H9 (cell line): Measurements from ENCODE around the gene CDX2. TPM values are rescaled to one million over a fixed set of nuclear protein-coding genes. Genes with fewer than 3 reads are reported as not detected.

Experiments used
- DNase-seq: peaks from one replicate; pipeline ENCODE4 v3.0.0-alpha.2; 2017
- H2AFZ ChIP-seq: one replicate; pipeline ENCODE4 v1.6.1; 2013; ENCODE audit warnings: mild to moderate bottlenecking, low read length, control low read depth, moderate library complexity
- H2AK5ac ChIP-seq: 2 replicates; pipeline ENCODE4 v1.6.1; 2013; ENCODE audit warnings: low read length, control low read depth, mixed read lengths; ENCODE audit not compliant: insufficient read length
- H2BK120ac ChIP-seq: one replicate; pipeline ENCODE4 v1.6.1; 2013; ENCODE audit warnings: low read depth, mild to moderate bottlenecking, low read length, control low read depth, inconsistent platforms; ENCODE audit not compliant: poor library complexity, severe bottlenecking
- H2BK12ac ChIP-seq: 2 replicates; pipeline ENCODE4 v1.6.1; 2013; ENCODE audit warnings: low read length, control low read depth, mixed read lengths, low read depth; ENCODE audit not compliant: insufficient read length
- H2BK15ac ChIP-seq: 2 replicates; pipeline ENCODE4 v1.6.1; 2013; ENCODE audit warnings: low read depth, low read length, control low read depth
- H2BK20ac ChIP-seq: one replicate; pipeline ENCODE4 v1.6.1; 2013; ENCODE audit warnings: low read depth, mild to moderate bottlenecking, low read length, control low read depth, inconsistent platforms; ENCODE audit not compliant: poor library complexity, severe bottlenecking
- H2BK5ac ChIP-seq: 2 replicates; pipeline ENCODE4 v1.6.1; 2013; ENCODE audit warnings: low read length, control low read depth, mixed read lengths; ENCODE audit not compliant: insufficient read length
- H3K14ac ChIP-seq: 2 replicates; pipeline ENCODE4 v1.6.1; 2013; ENCODE audit warnings: low read length, control low read depth; ENCODE audit not compliant: insufficient read depth
- H3K18ac ChIP-seq: 2 replicates; pipeline ENCODE4 v1.6.1; 2013; ENCODE audit warnings: low read depth, mild to moderate bottlenecking, mixed read lengths, low read length, control low read depth; ENCODE audit not compliant: insufficient read length
- H3K23ac ChIP-seq: 2 replicates; pipeline ENCODE4 v1.6.1; 2013; ENCODE audit warnings: low read length, control low read depth, mixed read lengths, low read depth; ENCODE audit not compliant: insufficient read length
- H3K23me2 ChIP-seq: 2 replicates; pipeline ENCODE4 v1.6.1; 2013; ENCODE audit warnings: low read depth, mild to moderate bottlenecking, mixed read lengths, low read length, control low read depth; ENCODE audit not compliant: insufficient read length, poor library complexity, severe bottlenecking
- H3K27ac ChIP-seq: 2 replicates; pipeline ENCODE4 v1.5.1; 2013; ENCODE audit warnings: low read length, control low read depth, mixed read lengths, low read depth; ENCODE audit not compliant: insufficient read length
- H3K27me3 ChIP-seq: 2 replicates; pipeline ENCODE4 v1.6.1; 2013; ENCODE audit warnings: low read length, control low read depth, inconsistent platforms; ENCODE audit not compliant: insufficient read depth
- H3K4ac ChIP-seq: 2 replicates; pipeline ENCODE4 v1.6.1; 2013; ENCODE audit warnings: low read depth, mild to moderate bottlenecking, control low read depth, inconsistent platforms, low read length, moderate library complexity
- H3K4me1 ChIP-seq: 2 replicates; pipeline ENCODE4 v1.6.1; 2013; ENCODE audit warnings: low read length, control low read depth, inconsistent platforms; ENCODE audit not compliant: insufficient read depth
- H3K4me2 ChIP-seq: 2 replicates; pipeline ENCODE4 v1.6.1; 2013; ENCODE audit warnings: low read length, control low read depth, mixed read lengths; ENCODE audit not compliant: insufficient read length, insufficient read depth
- H3K56ac ChIP-seq: 2 replicates; pipeline ENCODE4 v1.6.1; 2013; ENCODE audit warnings: low read depth, mild to moderate bottlenecking, mixed read lengths, low read length, control low read depth; ENCODE audit not compliant: insufficient read length
- H3K79me1 ChIP-seq: 2 replicates; pipeline ENCODE4 v1.6.1; 2013; ENCODE audit warnings: low read depth, mild to moderate bottlenecking, moderate library complexity, low read length, control low read depth, inconsistent platforms; ENCODE audit not compliant: insufficient read depth, poor library complexity, severe bottlenecking
- H3K79me2 ChIP-seq: 2 replicates; pipeline ENCODE4 v1.6.1; 2013; ENCODE audit warnings: low read length, control low read depth, inconsistent platforms; ENCODE audit not compliant: insufficient read depth
- H3K9ac ChIP-seq: 2 replicates; pipeline ENCODE4 v1.6.1; 2013; ENCODE audit warnings: low read length, control low read depth, mixed read lengths; ENCODE audit not compliant: insufficient read length; ENCODE audit errors: extremely low read depth
- H3K9me3 ChIP-seq: one replicate; pipeline ENCODE4 v1.6.1; 2013; ENCODE audit warnings: low read depth, low read length, inconsistent platforms; ENCODE audit not compliant: control insufficient read depth
- H3T11ph ChIP-seq: one replicate; pipeline ENCODE4 v1.6.1; 2013; ENCODE audit warnings: mild to moderate bottlenecking, low read length, control low read depth, inconsistent platforms
- H4K20me1 ChIP-seq: one replicate; pipeline ENCODE4 v1.6.1; 2013; ENCODE audit not compliant: control insufficient read depth, insufficient read length, insufficient read depth
- H4K5ac ChIP-seq: 2 replicates; pipeline ENCODE4 v1.6.1; 2013; ENCODE audit warnings: low read depth, mild to moderate bottlenecking, mixed read lengths, low read length, control low read depth; ENCODE audit not compliant: insufficient read length
- H4K8ac ChIP-seq: replicated peaks from 2 replicates; pipeline ENCODE4 v1.6.1; 2013; ENCODE audit warnings: low read length, control low read depth, mixed read lengths, low read depth; ENCODE audit not compliant: insufficient read length
- H4K91ac ChIP-seq: 2 replicates; pipeline ENCODE4 v1.6.1; 2013; ENCODE audit warnings: low read depth, mild to moderate bottlenecking, moderate library complexity, mixed read lengths, low read length, control low read depth; ENCODE audit not compliant: insufficient read length
- H3K27ac Mint-ChIP-seq, 3 experiments: 2 replicates in 2 of 3; 3 replicates in 1 of 3; pipeline ENCODE4 v1.8.0; 2020 to 2021; ENCODE audit warnings: mixed read lengths in 3 of 3, mild to moderate bottlenecking in 1 of 3, moderate library complexity in 1 of 3
- H3K27me3 Mint-ChIP-seq: 2 replicates; pipeline ENCODE4 v1.8.0; 2021; ENCODE audit warnings: low read depth, mild to moderate bottlenecking, moderate library complexity, mixed read lengths
- H3K36me3 Mint-ChIP-seq, 3 experiments: 2 replicates in 2 of 3; 3 replicates in 1 of 3; pipeline ENCODE4 v1.8.0; 2020 to 2021; ENCODE audit warnings: low read depth in 3 of 3, mixed read lengths in 3 of 3; ENCODE audit not compliant: insufficient read depth in 1 of 3
- H3K4me1 Mint-ChIP-seq, 2 experiments: 2 replicates each; pipeline ENCODE4 v1.8.0; 2020; ENCODE audit warnings: mixed read lengths in 2 of 2
- H3K4me3 Mint-ChIP-seq, 2 experiments: 2 replicates in 1 of 2; 3 replicates in 1 of 2; pipeline ENCODE4 v1.8.0; 2020 to 2021; ENCODE audit warnings: mild to moderate bottlenecking in 2 of 2, mixed read lengths in 2 of 2, moderate library complexity in 1 of 2
- H3K9me3 Mint-ChIP-seq, 2 experiments: 2 replicates in 1 of 2; 3 replicates in 1 of 2; pipeline ENCODE4 v1.8.0; 2020; ENCODE audit warnings: mild to moderate bottlenecking in 2 of 2, mixed read lengths in 2 of 2, moderate library complexity in 1 of 2
- WGBS: extraction: QIAGEN DNeasy Blood & Tissue Kit; methylation state at CpG from one replicate; pipeline ENCODE4 v1.1.7; 2013; ENCODE audit warnings: missing lambda C conversion rate, low lambda C conversion rate, mixed read lengths; ENCODE audit not compliant: insufficient read length; ENCODE audit errors: extremely low coverage; 5-methylcytosine and 5-hydroxymethylcytosine counted together
- total RNA-seq: library from RNA; stranded (reverse); gene quantifications from 2 replicates; pipeline ENCODE4 v1.2.1, GENCODE V29; 2021
- TF ChIP-seq, protein P1 (sequence below): fragments of 200-600 bp; sonication (generic); conservative IDR thresholded peaks from 3 replicates; pipeline ENCODE4 v1.8.0; 2021; ENCODE audit warnings: antibody characterized with exemption, mild to moderate bottlenecking

CDX2 gene
- total RNA-seq, 1 experiment from 2014 or later = not detected

GRCh38 chr13:27967203-27967735 is 1.8 kb downstream of the CDX2 start:
- H3K56ac ChIP-seq = no peak overlapping the region
- WGBS = no CpG with 5 or more reads among the region's 18 CpGs
- no peak overlapping the region for H3K27ac ChIP-seq
- TF ChIP-seq, protein P1, sequence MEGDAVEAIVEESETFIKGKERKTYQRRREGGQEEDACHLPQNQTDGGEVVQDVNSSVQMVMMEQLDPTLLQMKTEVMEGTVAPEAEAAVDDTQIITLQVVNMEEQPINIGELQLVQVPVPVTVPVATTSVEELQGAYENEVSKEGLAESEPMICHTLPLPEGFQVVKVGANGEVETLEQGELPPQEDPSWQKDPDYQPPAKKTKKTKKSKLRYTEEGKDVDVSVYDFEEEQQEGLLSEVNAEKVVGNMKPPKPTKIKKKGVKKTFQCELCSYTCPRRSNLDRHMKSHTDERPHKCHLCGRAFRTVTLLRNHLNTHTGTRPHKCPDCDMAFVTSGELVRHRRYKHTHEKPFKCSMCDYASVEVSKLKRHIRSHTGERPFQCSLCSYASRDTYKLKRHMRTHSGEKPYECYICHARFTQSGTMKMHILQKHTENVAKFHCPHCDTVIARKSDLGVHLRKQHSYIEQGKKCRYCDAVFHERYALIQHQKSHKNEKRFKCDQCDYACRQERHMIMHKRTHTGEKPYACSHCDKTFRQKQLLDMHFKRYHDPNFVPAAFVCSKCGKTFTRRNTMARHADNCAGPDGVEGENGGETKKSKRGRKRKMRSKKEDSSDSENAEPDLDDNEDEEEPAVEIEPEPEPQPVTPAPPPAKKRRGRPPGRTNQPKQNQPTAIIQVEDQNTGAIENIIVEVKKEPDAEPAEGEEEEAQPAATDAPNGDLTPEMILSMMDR = no peak
- no peak overlapping the region for H2BK5ac ChIP-seq
- H2BK15ac ChIP-seq = no peak overlapping the region
- H4K5ac ChIP-seq = no peak overlapping the region
- no peak overlapping the region for H2AFZ ChIP-seq
- H2AK5ac ChIP-seq = no peak overlapping the region
- H3K14ac ChIP-seq = no peak overlapping the region
- peaks cover 9% of the 10 kb centered on the region for H3K4me1 ChIP-seq
- H3K79me1 ChIP-seq = no peaks in the 10 kb centered on the region
- no peak overlapping the region for H3T11ph ChIP-seq
- H3K4me2 ChIP-seq = no peak overlapping the region
- Mint-ChIP-seq H3K9me3 (peaks cover 2 to 15% of the 10 kb centered on the region in 2 experiments), H3K27me3 (peaks cover 100% of the 10 kb centered on the region), H3K4me3 (peak overlapping the region in 1 of 2 experiments; percentile 67; a peak in 3 of 5 replicates), H3K4me1 (peaks cover 37 to 51% of the 10 kb centered on the region in 2 experiments), H3K36me3 (no peaks in the 10 kb centered on the region), H3K27ac (no peak overlapping the region)
- no peak overlapping the region for H2BK120ac ChIP-seq
- H4K20me1 ChIP-seq = peaks cover 4% of the 10 kb centered on the region
- no peaks in the 10 kb centered on the region for H3K79me2 ChIP-seq
- H3K4ac ChIP-seq = no peak overlapping the region
- H3K9me3 ChIP-seq = no peaks in the 10 kb centered on the region
- no peaks in the 10 kb centered on the region for H3K23me2 ChIP-seq
- H3K18ac ChIP-seq = no peak overlapping the region
- no peak overlapping the region for H4K91ac ChIP-seq
- no peak overlapping the region for H3K9ac ChIP-seq
- DNase-seq = no peak
- no peak overlapping the region for H3K23ac ChIP-seq
- no peak overlapping the region for H2BK20ac ChIP-seq
- no peak overlapping the region for H2BK12ac ChIP-seq
- peaks cover 94% of the 10 kb centered on the region for H3K27me3 ChIP-seq
- H4K8ac ChIP-seq = no peak overlapping the region
